ENCODE data around the gene ATP2C2.
"Not testable (repeated sequence)": the region's sequence is repeated elsewhere in the genome, so short reads cannot be mapped to it uniquely, and the experiment has no call there.

Gene ATP2C2

DNA sequence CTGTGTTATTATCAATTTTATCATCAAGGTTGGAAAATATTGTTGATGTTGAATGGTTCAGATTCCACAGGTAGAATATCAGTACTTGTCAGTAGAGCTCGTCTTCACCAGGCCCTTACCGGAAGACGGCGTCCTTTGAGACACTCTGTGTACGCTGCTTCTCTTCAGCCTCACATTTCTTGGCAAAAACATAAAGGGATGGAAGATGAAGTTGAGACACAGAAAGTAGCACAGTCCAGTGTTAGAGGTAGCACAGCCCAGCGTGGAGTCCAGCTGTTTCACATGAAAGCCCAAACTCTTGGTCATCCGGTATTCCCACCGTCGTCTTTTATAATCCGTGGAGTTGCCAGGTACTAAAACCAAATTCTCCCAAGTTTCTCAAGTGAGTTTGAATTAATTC, 30.4 kb downstream of the ATP2C2 start:
- no peak overlapping the region for H2AFZ ChIP-seq (ENCODE audit: low read depth, low read length)
- H3K36me3 ChIP-seq (ENCODE audit: insufficient read depth, low read length) = no peaks in the 10 kb centered on the region
- no peak for DNase-seq
- H3K9me3 ChIP-seq (ENCODE audit: insufficient read depth, low read length, severe bottlenecking) = no peaks in the 10 kb centered on the region
- TF ChIP-seq, protein P1, sequence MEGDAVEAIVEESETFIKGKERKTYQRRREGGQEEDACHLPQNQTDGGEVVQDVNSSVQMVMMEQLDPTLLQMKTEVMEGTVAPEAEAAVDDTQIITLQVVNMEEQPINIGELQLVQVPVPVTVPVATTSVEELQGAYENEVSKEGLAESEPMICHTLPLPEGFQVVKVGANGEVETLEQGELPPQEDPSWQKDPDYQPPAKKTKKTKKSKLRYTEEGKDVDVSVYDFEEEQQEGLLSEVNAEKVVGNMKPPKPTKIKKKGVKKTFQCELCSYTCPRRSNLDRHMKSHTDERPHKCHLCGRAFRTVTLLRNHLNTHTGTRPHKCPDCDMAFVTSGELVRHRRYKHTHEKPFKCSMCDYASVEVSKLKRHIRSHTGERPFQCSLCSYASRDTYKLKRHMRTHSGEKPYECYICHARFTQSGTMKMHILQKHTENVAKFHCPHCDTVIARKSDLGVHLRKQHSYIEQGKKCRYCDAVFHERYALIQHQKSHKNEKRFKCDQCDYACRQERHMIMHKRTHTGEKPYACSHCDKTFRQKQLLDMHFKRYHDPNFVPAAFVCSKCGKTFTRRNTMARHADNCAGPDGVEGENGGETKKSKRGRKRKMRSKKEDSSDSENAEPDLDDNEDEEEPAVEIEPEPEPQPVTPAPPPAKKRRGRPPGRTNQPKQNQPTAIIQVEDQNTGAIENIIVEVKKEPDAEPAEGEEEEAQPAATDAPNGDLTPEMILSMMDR (IDR thresholded peaks at IDR 0.05; ENCODE audit: borderline replicate concordance, extremely low read depth, low read length, poor library complexity, severe bottlenecking) = no peak
- no peak for TF ChIP-seq EZH2 (IDR thresholded peaks at IDR 0.05; ENCODE audit: borderline replicate concordance, low read depth, low read length, severe bottlenecking)
- ATAC-seq (ENCODE audit: insufficient read depth, low read depth) = no peak
- H3K27me3 ChIP-seq (ENCODE audit: insufficient read depth, low read length, poor library complexity) = no peaks in the 10 kb centered on the region
- no peak overlapping the region for H3K27ac ChIP-seq (ENCODE audit: low read length)
- H3K4me1 ChIP-seq (ENCODE audit: insufficient read depth, low read length) = no peaks in the 10 kb centered on the region
- no peaks in the 10 kb centered on the region for H4K20me1 ChIP-seq (ENCODE audit: insufficient read depth, low read length)
- H3K4me3 ChIP-seq (ENCODE audit: low read depth in 1 of 2, low read length in 2 of 2) = no peak overlapping the region
- H3K9ac ChIP-seq (ENCODE audit: low read depth, low read length) = no peak overlapping the region
- no peaks in the 10 kb centered on the region for H3K79me2 ChIP-seq (ENCODE audit: insufficient read depth, low read length)
- H3K4me2 ChIP-seq (ENCODE audit: insufficient read depth, low read length) = no peak overlapping the region

DNA sequence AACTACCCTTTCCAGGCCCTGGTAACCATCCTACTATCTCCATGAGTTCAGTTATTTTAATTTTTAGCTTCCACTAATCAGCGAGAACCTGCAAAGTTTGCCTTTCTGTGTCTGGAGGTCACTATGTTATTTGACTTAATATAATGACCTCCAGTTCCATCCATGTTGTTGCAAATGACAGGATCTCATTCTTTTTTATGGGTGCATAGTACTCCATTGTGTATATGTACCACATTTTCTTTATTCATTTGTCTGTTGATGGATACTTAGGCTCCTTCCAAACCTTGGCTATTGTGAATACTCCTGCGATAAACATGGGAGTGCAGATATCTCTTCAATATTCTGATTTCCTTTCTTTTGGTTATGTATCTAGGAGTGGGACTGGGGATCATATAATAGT, 31.6 kb downstream of the ATP2C2 start:
- not testable (repeated sequence) for H4K20me1 ChIP-seq (ENCODE audit: insufficient read depth, low read length); ATAC-seq (ENCODE audit: insufficient read depth, low read depth); H3K4me3 ChIP-seq (ENCODE audit: low read depth in 1 of 2, low read length in 2 of 2); H3K9ac ChIP-seq (ENCODE audit: low read depth, low read length); H2AFZ ChIP-seq (ENCODE audit: low read depth, low read length); H3K79me2 ChIP-seq (ENCODE audit: insufficient read depth, low read length); H3K36me3 ChIP-seq (ENCODE audit: insufficient read depth, low read length); DNase-seq; H3K4me2 ChIP-seq (ENCODE audit: insufficient read depth, low read length); H3K4me1 ChIP-seq (ENCODE audit: insufficient read depth, low read length); H3K9me3 ChIP-seq (ENCODE audit: insufficient read depth, low read length, severe bottlenecking); H3K27ac ChIP-seq (ENCODE audit: low read length); H3K27me3 ChIP-seq (ENCODE audit: insufficient read depth, low read length, poor library complexity)

- H3K9me3 ChIP-seq (ENCODE audit: insufficient read depth, low read length, severe bottlenecking); H3K4me2 ChIP-seq (ENCODE audit: insufficient read depth, low read length); ATAC-seq (ENCODE audit: insufficient read depth, low read depth); H3K4me3 ChIP-seq (ENCODE audit: low read depth in 1 of 2, low read length in 2 of 2); H3K9ac ChIP-seq (ENCODE audit: low read depth, low read length); DNase-seq; H3K36me3 ChIP-seq (ENCODE audit: insufficient read depth, low read length); H3K27ac ChIP-seq (ENCODE audit: low read length); H4K20me1 ChIP-seq (ENCODE audit: insufficient read depth, low read length); H3K79me2 ChIP-seq (ENCODE audit: insufficient read depth, low read length); H2AFZ ChIP-seq (ENCODE audit: low read depth, low read length); H3K4me1 ChIP-seq (ENCODE audit: insufficient read depth, low read length): not testable (repeated sequence)
- peaks cover 20% of the 10 kb centered on the region for H3K27me3 ChIP-seq (ENCODE audit: insufficient read depth, low read length, poor library complexity)
Observed at GRCh38 chr16:84403435-84403834, 35.1 kb downstream of the ATP2C2 start.

- no peak overlapping the region for H2AFZ ChIP-seq (ENCODE audit: low read depth, low read length)
- H3K4me1 ChIP-seq (ENCODE audit: insufficient read depth, low read length) = no peaks in the 10 kb centered on the region
- no peak overlapping the region for H3K4me3 ChIP-seq (ENCODE audit: low read depth in 1 of 2, low read length in 2 of 2)
- H3K27me3 ChIP-seq (ENCODE audit: insufficient read depth, low read length, poor library complexity) = peaks cover 20% of the 10 kb centered on the region
- DNase-seq = no peak
- no peaks in the 10 kb centered on the region for H3K36me3 ChIP-seq (ENCODE audit: insufficient read depth, low read length)
- no peaks in the 10 kb centered on the region for H3K9me3 ChIP-seq (ENCODE audit: insufficient read depth, low read length, severe bottlenecking)
- H4K20me1 ChIP-seq (ENCODE audit: insufficient read depth, low read length) = no peaks in the 10 kb centered on the region
- no peak for TF ChIP-seq EZH2 (IDR thresholded peaks at IDR 0.05; ENCODE audit: borderline replicate concordance, low read depth, low read length, severe bottlenecking)
- no peak overlapping the region for H3K27ac ChIP-seq (ENCODE audit: low read length)
- no peak overlapping the region for H3K4me2 ChIP-seq (ENCODE audit: insufficient read depth, low read length)
- H3K79me2 ChIP-seq (ENCODE audit: insufficient read depth, low read length) = no peaks in the 10 kb centered on the region
- ATAC-seq (ENCODE audit: insufficient read depth, low read depth) = no peak
- no peak overlapping the region for H3K9ac ChIP-seq (ENCODE audit: low read depth, low read length)
Observed at GRCh38 chr16:84404324-84404723, 36.0 kb downstream of the ATP2C2 start.

GRCh38 chr16:84404936-84405639, 36.8 kb downstream of the ATP2C2 start:
- no peaks in the 10 kb centered on the region for H4K20me1 ChIP-seq (ENCODE audit: insufficient read depth, low read length)
- H3K27ac ChIP-seq (ENCODE audit: low read length) = no peak overlapping the region
- no peak overlapping the region for H3K9ac ChIP-seq (ENCODE audit: low read depth, low read length)
- H3K9me3 ChIP-seq (ENCODE audit: insufficient read depth, low read length, severe bottlenecking) = no peaks in the 10 kb centered on the region
- ATAC-seq (ENCODE audit: insufficient read depth, low read depth) (no peak), DNase-seq (no peak)
- peaks cover 20% of the 10 kb centered on the region for H3K27me3 ChIP-seq (ENCODE audit: insufficient read depth, low read length, poor library complexity)
- H3K4me1 ChIP-seq (ENCODE audit: insufficient read depth, low read length) = no peaks in the 10 kb centered on the region
- no peak for TF ChIP-seq EZH2 (IDR thresholded peaks at IDR 0.05; ENCODE audit: borderline replicate concordance, low read depth, low read length, severe bottlenecking)
- TF ChIP-seq, protein P1 (IDR thresholded peaks at IDR 0.05; ENCODE audit: borderline replicate concordance, extremely low read depth, low read length, poor library complexity, severe bottlenecking) = no peak
- H3K4me2 ChIP-seq (ENCODE audit: insufficient read depth, low read length) = no peak overlapping the region
- no peaks in the 10 kb centered on the region for H3K36me3 ChIP-seq (ENCODE audit: insufficient read depth, low read length)
- no peak overlapping the region for H2AFZ ChIP-seq (ENCODE audit: low read depth, low read length)
- no peaks in the 10 kb centered on the region for H3K79me2 ChIP-seq (ENCODE audit: insufficient read depth, low read length)
- no peak overlapping the region for H3K4me3 ChIP-seq (ENCODE audit: low read depth in 1 of 2, low read length in 2 of 2)
